Measurements from ENCODE around the gene CACNA1A. TPM values are rescaled to one million over a fixed set of nuclear protein-coding genes. Genes with fewer than 3 reads are reported as not detected.

CACNA1A gene
- total RNA-seq, 2 donors from 2014 or later, result 0.27 to 2.3 TPM

- H3K4me3 ChIP-seq, result no peak overlapping the region
- no peaks in the 10 kb centered on the region for H3K36me3 ChIP-seq
- H3K27me3 ChIP-seq (replicated peaks; ENCODE audit: insufficient read depth), result no peaks in the 10 kb centered on the region
- no peaks in the 10 kb centered on the region for H3K4me1 ChIP-seq (ENCODE audit: control insufficient read depth in 1 of 2, low read depth in 2 of 2)
- no peak for TF ChIP-seq CTCF (IDR thresholded peaks at IDR 0.05)
- H3K27ac ChIP-seq, result no peak overlapping the region
- H3K9me3 ChIP-seq, result peaks cover 5% of the 10 kb centered on the region
- no peak for DNase-seq (ENCODE audit: low spot score)
- no peak for ATAC-seq (ENCODE audit: insufficient number of reproducible peaks, low FRiP score, low read depth)
These were observed 188.1 kb downstream of the CACNA1A start for GRCh38 chr19:13318190-13318589.

GRCh38 chr19:13315495-13315894, 190.8 kb downstream of the CACNA1A start:
- Histone ChIP-seq H3K36me3 (no peaks in the 10 kb centered on the region), H3K27me3 (replicated peaks; ENCODE audit: insufficient read depth) (no peaks in the 10 kb centered on the region), H3K4me3 (no peak overlapping the region), H3K4me1 (ENCODE audit: control insufficient read depth in 1 of 2, low read depth in 2 of 2) (no peaks in the 10 kb centered on the region), H3K9me3 (no peaks in the 10 kb centered on the region), H3K27ac (no peak overlapping the region)
- TF ChIP-seq CTCF (IDR thresholded peaks at IDR 0.05), result no peak
- DNase-seq (ENCODE audit: low spot score), result no peak
- ATAC-seq (ENCODE audit: insufficient number of reproducible peaks, low FRiP score, low read depth), result no peak

GRCh38 chr19:13314761-13315160, 191.5 kb downstream of the CACNA1A start:
- no peak for TF ChIP-seq CTCF (IDR thresholded peaks at IDR 0.05)
- H3K36me3 ChIP-seq, result no peaks in the 10 kb centered on the region
- ATAC-seq (ENCODE audit: insufficient number of reproducible peaks, low FRiP score, low read depth) (no peak), DNase-seq (ENCODE audit: low spot score) (no peak)
- no peaks in the 10 kb centered on the region for H3K4me1 ChIP-seq (ENCODE audit: control insufficient read depth in 1 of 2, low read depth in 2 of 2)
- H3K4me3 ChIP-seq, result no peak overlapping the region
- H3K9me3 ChIP-seq, result no peaks in the 10 kb centered on the region
- no peaks in the 10 kb centered on the region for H3K27me3 ChIP-seq (replicated peaks; ENCODE audit: insufficient read depth)
- no peak overlapping the region for H3K27ac ChIP-seq

- ATAC-seq (ENCODE audit: insufficient number of reproducible peaks, low FRiP score, low read depth), result no peak
- TF ChIP-seq CTCF (IDR thresholded peaks at IDR 0.05), result no peak
- no peaks in the 10 kb centered on the region for H3K9me3 ChIP-seq
- no peak for DNase-seq (ENCODE audit: low spot score)
- H3K27ac ChIP-seq, result no peak overlapping the region
- no peaks in the 10 kb centered on the region for H3K4me1 ChIP-seq (ENCODE audit: control insufficient read depth in 1 of 2, low read depth in 2 of 2)
- no peaks in the 10 kb centered on the region for H3K36me3 ChIP-seq
- H3K27me3 ChIP-seq (replicated peaks; ENCODE audit: insufficient read depth), result no peaks in the 10 kb centered on the region
- no peak overlapping the region for H3K4me3 ChIP-seq
These were observed 192.4 kb downstream of the CACNA1A start for GRCh38 chr19:13313875-13314274.

GRCh38 chr19:13309864-13310263, 196.4 kb downstream of the CACNA1A start:
- DNase-seq (ENCODE audit: low spot score) (no peak), ATAC-seq (ENCODE audit: insufficient number of reproducible peaks, low FRiP score, low read depth) (no peak)
- no peaks in the 10 kb centered on the region for H3K36me3 ChIP-seq
- H3K9me3 ChIP-seq, result no peaks in the 10 kb centered on the region
- no peaks in the 10 kb centered on the region for H3K27me3 ChIP-seq (replicated peaks; ENCODE audit: insufficient read depth)
- H3K4me3 ChIP-seq, result no peak overlapping the region
- TF ChIP-seq CTCF (IDR thresholded peaks at IDR 0.05), result no peak
- no peaks in the 10 kb centered on the region for H3K4me1 ChIP-seq (ENCODE audit: control insufficient read depth in 1 of 2, low read depth in 2 of 2)
- H3K27ac ChIP-seq, result no peak overlapping the region

All from thoracic aorta (tissue), 2 donors.